Mesendoderm (in vitro differentiated cells): ENCODE measurements around the gene PRDX5. TPM values are rescaled to one million over a fixed set of nuclear protein-coding genes. Genes with fewer than 3 reads are reported as not detected.

ENCODE experiments used
- small RNA-seq: library from polyadenylated mRNA; stranded (forward); fragments of <200 nt; extraction: miRNeasy Mini kit (QIAGEN cat#:217004); gene quantifications from one replicate; pipeline ENCODE3, GENCODE V24; 2013; ENCODE audit not compliant: insufficient read depth

Gene PRDX5

Small RNA genes within 50 kb of the gene (small RNA-seq; reads per million reads assigned to genes)
- gene MIR1237 (0.72 reads per million), gene MIR7155 (1.1 reads per million), gene RF00019 (not detected)
